NCI-H1930 (cell line): Measurements from ENCODE around the gene PRR5L.

Source experiments
- DNase-seq, 2 experiments: peaks; one replicate each; lab custom pipeline; 2025; lab: John Stamatoyannopoulos, UW

Gene PRR5L

GRCh38 chr11:36295926-36296325 is at the start of gene PRR5L:
PRR5L (plus strand) TSS chr11:36296288; CDS start chr11:36401122, 104,834 bp downstream.
- DNase-seq, result no peak

- DNase-seq, result no peak
Measured at GRCh38 chr11:36247493-36247892, 48.6 kb upstream of the PRR5L start.

GRCh38 chr11:36248436-36248835 is 47.7 kb upstream of the PRR5L start:
- DNase-seq, result no peak

GRCh38 chr11:36249246-36249645 is 46.8 kb upstream of the PRR5L start:
- no peak for DNase-seq

GRCh38 chr11:36251823-36252222 is 44.3 kb upstream of the PRR5L start:
- DNase-seq, result no peak

- no peak for DNase-seq
Measured at GRCh38 chr11:36253238-36253637, 42.9 kb upstream of the PRR5L start.

GRCh38 chr11:36254713-36255112 is 41.4 kb upstream of the PRR5L start:
- no peak for DNase-seq

GRCh38 chr11:36257351-36257750 is 38.7 kb upstream of the PRR5L start:
- no peak for DNase-seq

- DNase-seq, result peak in 1 of 2 experiments; percentile 21
Measured at GRCh38 chr11:36258730-36259360, 37.2 kb upstream of the PRR5L start.

GRCh38 chr11:36261094-36261493 is 35.0 kb upstream of the PRR5L start:
- no peak for DNase-seq

GRCh38 chr11:36264011-36264972 is 31.8 kb upstream of the PRR5L start:
- DNase-seq, result no peak

- DNase-seq, result no peak
Measured at GRCh38 chr11:36264973-36265344, 31.1 kb upstream of the PRR5L start.

GRCh38 chr11:36265793-36266628 is 30.1 kb upstream of the PRR5L start:
- peak; percentile 9 to 38 for DNase-seq

- DNase-seq, result no peak
Measured at GRCh38 chr11:36266767-36267166, 29.3 kb upstream of the PRR5L start.

- no peak for DNase-seq
Measured at GRCh38 chr11:36268337-36268985, 27.6 kb upstream of the PRR5L start.

GRCh38 chr11:36270701-36271100 is 25.4 kb upstream of the PRR5L start:
- DNase-seq, result no peak

- DNase-seq, result no peak
Measured at GRCh38 chr11:36271794-36272407, 24.2 kb upstream of the PRR5L start.

- DNase-seq, result no peak
Measured at GRCh38 chr11:36273110-36273509, 23.0 kb upstream of the PRR5L start.

- no peak for DNase-seq
Measured at GRCh38 chr11:36274414-36274813, 21.7 kb upstream of the PRR5L start.

GRCh38 chr11:36278531-36279282 is 17.4 kb upstream of the PRR5L start:
- no peak for DNase-seq

GRCh38 chr11:36280531-36280930 is 15.6 kb upstream of the PRR5L start:
- no peak for DNase-seq
